GM12864 (cell line): Measurements from ENCODE around the gene PRSS35.

Experiments
- DNase-seq: peaks from one replicate; pipeline ENCODE4 v3.0.0-alpha.2; 2011; ENCODE audit warnings: low read depth
- H3K4me3 ChIP-seq: 2 replicates; pipeline ENCODE4 v1.5.1; 2011; ENCODE audit warnings: mild to moderate bottlenecking, low read depth, low read length, control low read depth
- CTCF ChIP-seq: IDR thresholded peaks from 2 replicates; pipeline ENCODE4 v1.5.1; 2011; ENCODE audit warnings: low read depth, mild to moderate bottlenecking, moderate library complexity, low read length, control low read depth, inconsistent platforms; ENCODE audit errors: missing control alignments

Gene PRSS35

GRCh38 chr6:83488861-83489260 lies 23.5 kb upstream of the PRSS35 start:
- H3K4me3 ChIP-seq = no peak overlapping the region
- no peak for TF ChIP-seq CTCF
- DNase-seq = no peak

- H3K4me3 ChIP-seq = no peak overlapping the region
- no peak for DNase-seq
- no peak for TF ChIP-seq CTCF
Measured at GRCh38 chr6:83490217-83490807, 22.0 kb upstream of the PRSS35 start.

- H3K4me3 ChIP-seq = no peak overlapping the region
- no peak for DNase-seq
- TF ChIP-seq CTCF = no peak
Measured at GRCh38 chr6:83505356-83505755, 7.0 kb upstream of the PRSS35 start.

- DNase-seq = no peak
- TF ChIP-seq CTCF = no peak
- no peak overlapping the region for H3K4me3 ChIP-seq
Measured at GRCh38 chr6:83509441-83509840, 2.9 kb upstream of the PRSS35 start.

- TF ChIP-seq CTCF = no peak
- no peak overlapping the region for H3K4me3 ChIP-seq
- DNase-seq = no peak
Measured at GRCh38 chr6:83510791-83511190, 1.5 kb upstream of the PRSS35 start.

- DNase-seq = no peak
- TF ChIP-seq CTCF = no peak
- H3K4me3 ChIP-seq = no peak overlapping the region
Measured at GRCh38 chr6:83511266-83511665, 1.1 kb upstream of the PRSS35 start.

- TF ChIP-seq CTCF = no peak
- no peak for DNase-seq
- H3K4me3 ChIP-seq = no peak overlapping the region
Measured at GRCh38 chr6:83514466-83514865, 2.1 kb downstream of the PRSS35 start.
